ENCODE results near the gene TMEM39A.

The TMEM39A gene

DNA sequence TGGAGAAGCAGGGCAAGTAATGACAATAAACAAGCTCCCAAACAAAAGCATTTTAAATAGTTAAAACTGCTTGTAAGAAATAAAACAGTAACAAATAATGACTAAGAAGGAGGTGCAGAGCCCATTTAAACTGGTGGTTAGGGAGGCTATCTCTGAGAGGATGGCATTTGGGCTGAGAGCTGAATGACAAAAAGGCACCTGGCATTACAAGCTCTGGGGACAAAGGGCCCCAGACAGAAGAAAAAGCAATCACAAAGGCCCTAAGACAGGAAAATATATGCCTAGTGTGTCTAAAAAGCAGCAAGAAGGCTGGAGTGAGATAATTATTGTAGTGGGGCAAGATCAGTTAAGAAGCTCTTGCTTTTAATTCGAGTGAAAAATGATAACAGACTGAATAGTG is 9.6 kb downstream of the TMEM39A start:
- DNase-seq (ENCODE audit: low read depth in 2 of 2), result no peak

DNA sequence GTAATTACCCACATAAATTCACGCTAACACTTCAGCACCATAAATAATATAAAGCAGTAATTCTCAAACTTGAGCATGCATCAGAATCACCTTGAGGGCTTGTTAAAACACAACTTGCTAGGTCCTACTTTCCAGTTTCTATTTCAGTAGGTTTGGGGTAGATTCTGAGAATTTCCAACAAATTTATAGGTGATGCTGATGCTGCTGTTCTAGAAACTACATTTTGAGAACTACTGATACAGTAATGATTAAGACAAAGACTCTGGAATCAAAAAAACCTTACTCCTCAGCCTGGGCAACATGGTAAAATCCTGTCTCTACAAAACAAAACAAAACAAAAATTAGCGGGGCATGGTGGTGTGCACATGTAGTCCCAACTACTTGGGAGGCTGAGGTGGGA is 18.8 kb downstream of the TMEM39A start:
- no peak for DNase-seq (ENCODE audit: low read depth in 2 of 2)

DNA sequence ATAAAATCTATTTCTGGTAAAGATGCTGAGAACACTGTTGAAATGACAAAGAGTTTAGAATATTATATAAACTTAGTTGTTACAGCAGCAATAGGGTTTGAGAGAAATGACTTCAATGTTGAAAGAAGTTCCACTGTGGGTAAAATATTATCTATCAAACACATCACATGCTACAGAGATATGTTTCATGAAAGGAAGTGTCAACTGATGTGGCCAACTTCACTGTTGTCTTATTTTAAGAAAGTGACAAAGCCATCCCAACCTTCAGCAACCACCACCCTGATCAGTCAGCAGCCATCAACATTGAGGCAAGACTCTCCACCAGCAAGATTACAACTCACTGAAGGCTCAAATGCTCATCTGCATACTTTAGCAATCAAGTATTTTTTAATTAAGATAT is 20.2 kb downstream of the TMEM39A start:
- DNase-seq (ENCODE audit: low read depth in 2 of 2), result no peak

DNA sequence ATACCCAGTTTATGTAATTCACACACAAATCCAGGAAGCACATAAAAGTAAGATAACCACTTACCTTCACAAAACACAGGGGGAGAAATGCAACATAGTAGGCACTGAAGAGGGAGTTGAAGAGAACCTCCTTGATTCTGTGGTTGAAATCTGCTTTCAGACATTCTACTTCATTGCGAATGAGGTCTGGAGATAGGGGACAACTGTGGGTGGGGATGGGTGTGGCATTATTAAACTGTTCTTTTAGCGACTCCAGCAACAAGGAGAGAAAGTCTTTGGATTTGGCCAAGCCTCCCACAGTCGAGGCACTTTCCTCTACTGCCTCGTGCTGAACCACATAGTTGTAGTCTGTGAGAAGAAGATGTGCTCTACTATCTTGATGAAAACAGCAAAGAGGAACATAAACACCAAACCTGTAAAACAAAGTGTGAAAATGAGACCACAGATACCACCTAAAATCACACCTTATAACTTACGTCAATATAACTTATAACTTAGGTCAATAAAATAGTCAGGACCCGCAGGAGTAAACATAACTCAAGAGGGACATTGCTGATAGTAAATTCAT is 25.6 kb downstream of the TMEM39A start:
- DNase-seq (ENCODE audit: low read depth in 2 of 2), result no peak

DNA sequence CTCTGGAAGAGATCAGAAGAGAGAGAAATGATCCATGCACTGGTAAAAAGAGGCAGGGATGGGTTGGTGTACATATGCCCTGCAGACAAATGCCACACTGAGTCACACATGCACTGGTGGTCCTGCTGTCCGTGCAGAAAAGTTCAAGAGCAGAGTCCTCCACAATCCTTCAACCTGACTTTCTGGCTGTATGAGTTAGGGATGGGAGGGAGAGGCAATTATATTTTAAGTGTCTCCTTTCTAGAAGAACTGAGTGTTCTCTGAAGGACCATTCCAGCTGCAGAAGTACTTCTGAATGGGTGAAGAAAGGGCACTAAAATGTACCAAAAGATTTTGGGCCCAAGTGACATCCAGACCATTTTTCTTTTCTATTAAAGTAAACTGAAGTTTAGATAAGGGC is 26.4 kb downstream of the TMEM39A start:
- no peak for DNase-seq (ENCODE audit: low read depth in 2 of 2)

DNA sequence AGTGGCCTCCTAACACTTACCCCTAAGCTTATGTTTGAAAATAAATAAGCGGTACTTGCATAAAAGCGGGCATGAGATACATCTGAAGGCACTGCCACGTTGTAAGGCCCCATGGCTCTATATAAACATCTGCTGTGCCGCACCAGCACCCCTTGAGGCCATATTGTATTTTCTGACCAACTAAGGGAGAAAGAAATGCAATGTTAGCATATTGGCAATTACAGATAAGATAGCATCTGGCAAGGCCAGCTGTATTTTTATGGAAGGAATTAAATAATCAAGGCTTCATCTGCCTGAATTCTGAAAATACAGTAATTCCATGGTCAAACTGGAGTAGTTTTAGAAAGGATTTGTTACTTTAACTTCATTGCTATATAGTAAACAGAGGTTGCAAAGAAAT is 28.7 kb downstream of the TMEM39A start:
- DNase-seq (ENCODE audit: low read depth in 2 of 2), result no peak

DNA sequence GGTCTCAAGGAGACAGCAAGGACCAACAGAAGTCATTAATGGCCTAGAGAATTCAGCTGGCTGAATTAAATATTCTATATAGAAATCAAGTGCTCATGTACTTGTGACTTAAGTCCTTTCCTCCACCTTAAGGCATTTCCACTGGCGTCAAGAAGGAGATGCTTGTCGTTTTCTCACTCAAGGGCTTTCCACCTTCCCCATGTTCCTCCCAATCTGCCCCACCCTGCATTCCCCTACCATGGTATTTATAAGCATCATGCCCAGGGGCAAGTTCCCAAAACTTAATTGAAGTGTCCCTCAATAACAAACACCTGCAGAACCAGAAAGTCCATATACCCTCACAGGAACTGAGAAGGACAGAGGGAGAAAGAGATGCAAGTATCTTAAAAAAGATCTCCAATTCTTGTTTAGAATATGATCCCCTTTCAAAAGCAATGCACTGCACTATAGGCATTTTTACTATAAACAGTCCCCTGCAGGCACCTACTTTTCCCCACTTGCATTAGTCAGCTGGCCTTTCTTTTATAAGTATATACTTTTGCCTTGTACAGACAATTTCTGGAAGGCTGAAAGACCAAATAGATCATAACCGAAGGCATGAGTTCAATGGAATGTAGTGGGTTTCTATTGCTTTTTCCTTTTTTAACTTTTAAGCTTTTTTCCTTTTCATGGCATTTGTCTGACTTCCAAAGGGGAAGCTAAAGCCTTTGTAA is 29.6 kb downstream of the TMEM39A start:
- no peak for DNase-seq (ENCODE audit: low read depth in 2 of 2)

DNA sequence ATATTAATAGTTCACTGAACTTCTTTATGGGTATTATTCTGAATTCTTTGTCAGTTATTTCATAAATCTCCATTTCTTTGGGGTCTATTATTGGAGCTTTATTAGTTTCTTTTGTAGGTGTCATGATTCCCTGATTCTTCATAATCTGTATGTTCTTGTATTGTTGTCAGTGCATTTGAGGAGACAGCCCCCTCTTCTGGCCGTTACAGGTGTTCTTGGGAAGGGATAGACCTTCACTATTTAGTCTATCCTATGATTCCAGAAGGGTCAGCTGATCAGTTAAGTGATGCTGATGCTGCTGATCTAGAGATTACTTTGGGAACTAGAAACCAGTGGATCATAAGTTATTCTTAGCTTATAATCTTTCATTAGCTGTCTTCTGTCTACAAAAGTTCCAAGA is 34.9 kb downstream of the TMEM39A start:
- no peak for DNase-seq (ENCODE audit: low read depth in 2 of 2)

DNA sequence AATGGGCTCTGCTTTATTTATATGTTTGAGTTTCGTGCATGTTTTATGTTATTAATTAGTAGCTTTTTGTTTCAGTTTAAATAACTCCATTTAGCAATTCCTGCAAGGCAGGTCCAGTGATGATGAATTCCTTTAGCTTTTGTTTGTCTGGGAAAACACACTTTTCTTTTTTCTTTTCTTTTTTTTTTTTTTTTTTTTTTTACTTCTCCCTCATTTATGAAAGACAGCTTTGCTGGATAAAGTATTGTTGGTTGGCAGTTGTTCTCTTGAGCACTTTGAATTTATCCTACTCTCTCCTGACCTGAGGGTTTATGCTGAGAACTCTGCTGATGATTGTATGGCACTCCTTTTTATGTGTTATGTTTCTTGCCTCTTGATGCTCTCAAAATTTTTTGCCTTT is 35.7 kb downstream of the TMEM39A start:
- DNase-seq (ENCODE audit: low read depth in 2 of 2), result no peak

DNA sequence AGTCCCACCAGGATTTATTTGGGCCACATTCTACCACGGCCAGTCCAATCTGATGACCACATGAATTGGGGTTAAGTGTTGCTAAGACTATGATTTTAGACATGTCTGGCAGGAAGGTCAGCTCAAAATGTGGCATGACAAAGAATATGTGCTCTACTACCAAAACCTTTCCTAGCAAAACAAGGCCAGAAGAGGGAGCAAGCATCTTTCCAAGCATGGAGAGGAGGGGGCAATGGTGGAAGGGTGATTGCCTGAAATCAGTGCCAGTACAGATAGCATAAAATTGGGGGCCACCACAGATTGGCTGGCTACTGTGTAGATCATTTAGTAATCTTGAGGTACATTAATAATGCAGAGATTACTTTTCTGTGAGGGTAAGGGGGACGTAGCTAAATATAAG is 43.2 kb downstream of the TMEM39A start:
- DNase-seq (ENCODE audit: low read depth in 2 of 2), result no peak

DNA sequence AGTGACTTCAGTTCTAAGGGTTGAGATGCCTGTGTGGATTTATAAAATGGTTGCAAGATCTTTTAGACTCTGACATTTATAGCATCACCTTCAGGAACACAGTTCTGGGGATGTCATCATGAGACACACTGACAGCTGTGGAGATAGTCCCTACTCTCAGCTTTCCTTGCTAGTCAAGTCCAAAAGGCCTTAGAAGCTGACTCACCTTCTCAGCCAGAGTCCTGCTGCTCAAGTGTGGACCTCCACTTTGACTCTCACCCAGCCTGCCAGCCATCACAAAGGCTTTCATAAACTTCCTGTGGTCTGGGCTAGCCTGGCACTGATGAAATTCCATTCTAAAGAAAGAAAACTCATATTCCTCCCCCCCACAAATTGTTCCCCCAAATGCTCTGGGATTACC is 44.8 kb downstream of the TMEM39A start:
- DNase-seq (ENCODE audit: low read depth in 2 of 2), result no peak

DNA sequence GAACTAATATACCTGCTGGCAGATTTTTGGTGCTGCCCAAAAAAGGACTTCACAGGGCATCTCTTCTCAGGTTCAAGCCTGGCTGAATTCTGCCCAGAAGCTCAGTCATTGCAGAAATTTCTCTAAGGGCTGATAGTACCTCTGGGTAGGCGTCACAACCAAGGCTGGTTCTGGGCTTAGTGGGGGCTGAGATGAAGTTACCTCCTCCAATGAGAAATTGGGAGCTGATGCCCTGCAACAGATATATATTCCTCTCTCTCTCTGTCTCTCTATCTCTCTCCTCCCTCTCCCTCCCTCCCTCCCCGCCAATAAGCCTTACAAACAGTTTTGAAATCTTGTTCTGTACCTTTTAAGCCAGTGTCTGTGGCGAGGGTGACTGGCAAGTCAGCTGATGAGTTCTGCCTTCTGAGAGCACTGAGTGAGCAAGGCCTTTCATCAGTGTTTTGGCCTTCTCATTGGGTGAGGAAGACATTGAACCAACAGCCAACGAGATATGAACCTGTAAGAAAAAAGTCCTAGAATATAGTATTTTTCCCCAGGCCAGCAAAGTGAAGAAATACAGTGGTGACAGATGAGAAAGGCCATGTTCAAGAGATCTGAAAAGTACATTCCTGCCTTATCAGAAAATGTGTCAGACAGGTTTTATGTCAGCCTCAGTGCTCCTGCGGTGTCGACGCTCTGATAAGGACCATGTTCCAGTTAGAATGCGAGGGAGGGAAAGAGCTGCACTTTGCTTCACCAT is 45.5 kb downstream of the TMEM39A start:
- no peak for DNase-seq (ENCODE audit: low read depth in 2 of 2)

DNA sequence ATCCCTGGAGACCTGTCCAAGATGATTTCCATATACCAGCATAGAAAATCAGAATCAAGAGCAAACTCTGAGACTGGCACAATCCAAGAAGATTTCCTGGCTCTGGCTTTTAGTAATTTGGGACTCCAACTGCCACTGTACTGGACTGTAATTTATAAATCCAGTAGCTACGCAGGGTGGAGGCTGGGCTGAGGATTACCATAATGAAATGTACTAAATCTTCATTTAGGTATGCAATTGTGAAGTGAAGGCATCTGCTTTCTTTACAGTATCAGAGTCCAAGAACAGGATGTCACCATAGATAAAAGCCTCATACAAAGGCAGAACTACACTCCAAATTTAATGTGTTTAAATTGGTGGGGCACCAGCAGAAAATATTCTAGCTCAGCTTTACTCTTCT is 46.5 kb downstream of the TMEM39A start:
- no peak for DNase-seq (ENCODE audit: low read depth in 2 of 2)

DNA sequence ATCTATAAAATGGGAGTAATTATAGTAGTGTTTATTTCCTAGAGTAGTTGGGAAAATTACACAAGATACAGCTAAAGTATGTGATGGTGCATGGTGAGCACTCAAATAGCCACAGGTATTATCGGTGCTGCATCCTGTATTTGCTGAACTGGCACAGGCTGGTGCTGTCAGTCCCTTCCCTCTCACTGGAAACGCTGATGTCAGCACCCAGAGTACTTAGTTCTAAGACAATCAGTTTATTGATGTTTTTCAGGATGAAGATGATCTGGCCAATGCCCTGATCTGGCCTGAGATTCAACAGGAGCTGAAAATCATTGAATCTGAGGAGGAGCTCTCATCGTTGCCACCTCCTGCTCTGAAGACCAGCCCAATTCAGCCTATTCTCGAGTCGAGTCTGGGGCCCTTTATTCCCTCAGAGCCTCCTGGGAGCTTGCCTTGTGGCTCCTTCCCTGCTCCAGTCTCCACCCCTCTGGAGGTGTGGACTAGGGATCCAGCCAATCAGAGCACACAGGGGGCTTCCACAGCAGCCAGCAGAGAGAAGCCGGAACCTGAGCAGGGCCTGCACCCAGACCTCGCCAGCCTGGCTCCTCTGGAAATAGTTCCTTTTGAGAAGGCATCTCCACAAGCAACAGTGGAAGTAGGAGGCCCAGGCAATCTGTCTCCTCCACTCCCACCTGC is 49.7 kb downstream of the TMEM39A start:
- DNase-seq (ENCODE audit: low read depth in 2 of 2), result no peak

DNA sequence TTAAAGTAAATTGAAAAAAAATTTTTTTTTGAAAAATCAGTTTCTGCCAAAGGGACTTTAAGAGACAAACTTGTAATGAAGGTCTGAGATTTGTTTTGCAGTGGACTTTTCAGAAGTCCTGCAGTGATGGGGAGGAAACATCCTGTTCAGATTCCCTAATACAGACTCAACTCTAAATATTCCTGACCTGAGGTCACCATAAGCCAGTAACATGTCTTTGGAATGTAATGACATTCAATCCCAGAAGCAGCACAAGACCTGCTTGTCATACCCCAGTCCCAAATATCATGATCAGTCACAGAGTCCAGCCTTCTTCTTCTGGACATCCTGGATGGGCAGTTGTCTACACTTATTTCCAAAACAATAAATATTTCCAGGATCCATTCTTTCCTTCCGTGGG is 53.6 kb downstream of the TMEM39A start:
- no peak for DNase-seq (ENCODE audit: low read depth in 2 of 2)

DNA sequence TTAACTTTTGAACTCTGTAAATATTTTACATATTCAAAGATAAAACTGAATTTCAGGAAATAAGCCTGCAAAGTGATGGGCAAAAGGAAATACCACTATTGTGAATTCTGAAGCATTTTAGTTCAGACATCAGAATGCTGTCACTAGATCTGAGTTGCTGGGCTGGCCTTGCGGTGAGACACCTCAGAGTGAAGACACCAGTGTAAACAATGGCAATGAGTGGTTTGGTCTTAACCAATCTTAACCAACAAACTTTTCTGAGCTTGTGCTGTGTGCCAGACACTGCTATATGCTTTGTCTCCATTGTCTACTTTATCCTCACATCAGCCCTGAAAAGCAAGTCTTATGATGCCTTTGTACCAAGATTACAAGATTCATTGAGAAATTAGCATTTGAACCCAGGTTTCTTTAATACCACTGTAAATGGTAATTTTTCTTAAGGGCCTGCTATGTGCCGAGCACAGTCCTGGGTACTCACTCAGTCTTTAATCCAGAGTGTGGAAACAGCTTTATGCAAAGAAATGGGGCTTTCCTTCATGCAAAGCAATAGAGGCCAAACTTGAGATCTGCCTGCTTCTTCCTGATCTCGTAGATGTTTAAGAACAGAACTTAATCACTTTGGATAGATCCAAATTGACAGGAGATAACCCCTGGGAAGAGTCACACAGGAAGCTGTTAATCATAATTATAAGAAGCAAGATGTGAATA is 55.0 kb downstream of the TMEM39A start:
- no peak for DNase-seq (ENCODE audit: low read depth in 2 of 2)

DNA sequence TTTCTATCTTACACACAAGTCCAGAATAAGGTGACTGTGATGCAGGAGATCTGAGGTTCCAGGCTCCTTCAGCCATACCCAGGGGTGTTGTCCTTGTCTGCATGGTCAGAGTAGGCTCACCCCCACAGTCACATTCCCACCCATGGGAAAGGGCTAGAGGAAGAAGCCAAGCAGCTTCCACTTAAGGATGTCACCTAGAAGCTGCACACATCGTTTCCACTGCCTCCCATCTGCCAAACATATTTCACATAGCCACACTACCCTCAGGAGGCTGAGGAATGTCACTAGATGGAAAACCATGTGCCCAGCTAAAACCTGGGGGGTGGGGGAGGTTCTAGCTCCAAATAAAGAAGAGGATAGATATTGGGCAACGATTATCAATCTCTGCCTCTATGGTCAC is 58.1 kb downstream of the TMEM39A start:
- DNase-seq (ENCODE audit: low read depth in 2 of 2), result no peak

DNA sequence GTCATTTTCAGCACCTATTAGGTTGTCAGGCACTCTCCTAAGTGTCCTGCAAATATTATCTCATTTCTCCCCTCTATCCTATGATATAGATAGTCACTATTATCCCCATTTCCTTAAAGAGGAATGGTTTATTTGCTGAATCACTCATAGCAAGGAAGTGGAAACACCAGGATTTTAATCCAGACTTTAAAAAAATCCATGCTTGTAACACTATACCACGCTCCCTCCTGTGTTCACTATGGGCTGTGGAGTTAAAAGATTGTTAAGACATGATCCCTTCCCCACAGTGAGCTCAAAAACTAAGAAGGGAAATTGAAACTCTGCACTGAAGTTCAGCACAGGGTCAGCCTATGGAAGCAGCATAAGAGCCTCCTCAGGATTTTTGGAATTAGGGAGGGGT is 60.2 kb downstream of the TMEM39A start:
- DNase-seq (ENCODE audit: low read depth in 2 of 2), result no peak

DNA sequence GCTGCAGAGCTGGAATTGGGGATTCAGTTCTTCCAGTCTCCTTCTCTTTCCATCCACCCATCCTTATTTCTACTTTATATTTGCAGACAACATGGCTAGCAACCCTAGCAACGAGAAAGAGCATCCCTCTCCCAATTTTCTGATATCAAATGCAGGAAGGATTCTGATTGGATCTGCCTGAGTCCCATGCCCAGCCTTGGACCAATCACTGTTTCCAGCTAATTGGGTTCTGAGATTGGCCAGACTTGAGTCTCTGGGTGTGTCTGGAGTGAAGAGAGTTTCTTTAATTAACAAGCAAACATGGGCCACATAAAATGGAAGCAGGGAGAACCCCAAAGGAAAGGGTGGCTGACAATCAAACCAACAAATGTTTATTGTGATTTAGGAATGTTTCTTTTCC is 60.6 kb downstream of the TMEM39A start:
- DNase-seq (ENCODE audit: low read depth in 2 of 2), result no peak

DNA sequence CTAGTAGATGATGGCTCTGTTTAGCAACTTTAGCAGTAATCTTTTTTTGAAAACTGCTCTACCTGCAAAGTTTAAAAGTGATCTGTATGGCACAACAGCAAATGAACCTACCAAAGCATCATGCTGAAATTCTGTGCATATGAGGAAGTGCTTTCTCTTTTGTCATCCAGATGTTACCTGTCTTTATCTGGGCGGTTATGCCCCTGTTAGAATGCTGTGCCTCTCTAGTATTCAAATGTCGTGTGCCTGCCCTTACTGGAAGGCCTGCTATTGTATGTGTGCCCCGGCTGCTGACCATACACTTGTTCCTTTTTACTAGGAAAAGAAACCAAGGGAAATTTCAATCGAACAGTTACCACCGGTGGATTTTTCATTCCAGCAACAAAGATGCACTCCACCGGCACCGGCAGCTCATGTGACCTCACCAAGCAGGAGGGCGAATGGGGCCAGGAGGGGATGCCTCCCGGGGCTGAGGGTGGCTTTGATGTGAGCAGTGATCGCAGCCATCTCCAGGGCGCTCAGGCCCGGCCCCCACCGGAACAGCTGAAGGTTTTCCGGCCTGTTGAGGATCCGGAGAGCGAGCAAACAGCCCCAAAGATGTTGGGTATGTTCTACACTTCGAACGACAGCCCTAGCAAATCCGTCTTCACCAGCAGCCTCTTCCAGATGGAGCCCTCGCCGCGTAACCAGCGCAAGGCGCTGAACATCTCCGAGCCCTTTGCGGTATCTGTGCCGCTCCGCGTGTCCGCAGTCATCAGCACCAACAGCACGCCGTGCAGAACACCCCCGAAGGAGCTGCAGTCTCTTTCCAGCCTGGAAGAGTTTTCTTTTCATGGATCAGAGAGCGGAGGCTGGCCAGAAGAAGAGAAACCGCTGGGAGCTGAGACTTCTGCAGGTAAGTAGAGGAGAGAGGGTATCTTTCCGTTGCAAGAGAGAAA is 61.6 kb downstream of the TMEM39A start:
- DNase-seq (ENCODE audit: low read depth in 2 of 2), result no peak

DNA sequence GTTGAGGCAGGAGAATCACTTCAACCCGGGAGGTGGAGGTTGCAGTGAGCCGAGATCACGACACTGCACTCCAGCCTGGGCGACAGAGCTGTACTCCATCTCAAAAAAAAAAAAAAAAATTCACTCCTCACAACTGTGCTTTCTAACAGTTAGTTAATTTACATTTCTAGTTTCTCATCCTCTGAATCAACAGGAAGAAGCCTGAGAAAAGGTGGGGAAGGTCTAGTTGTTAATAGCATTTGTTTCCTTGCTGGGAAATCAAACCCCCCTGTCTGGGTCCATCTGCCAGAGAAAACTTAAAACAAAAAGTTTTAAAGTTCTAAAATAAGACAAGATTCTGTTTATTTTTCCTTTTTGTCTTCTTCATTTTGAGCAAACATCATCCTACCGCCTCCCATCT is 62.3 kb downstream of the TMEM39A start:
- DNase-seq (ENCODE audit: low read depth in 2 of 2), result no peak
